Caco-2 (cell line): ENCODE results near the gene SLC36A3. TPM values are rescaled to one million over a fixed set of nuclear protein-coding genes. Genes with fewer than 3 reads are reported as not detected.

Experiments used
- BruUV-seq: library from RNA; stranded (reverse); fragments of 400-500 nt; replicated peaks from 2 replicates; lab custom pipeline; 2021; lab: Mats Ljungman, UMichigan
- CTCF ChIA-PET: fragments of 300-600 bp; sonication (Branson Sonifier 250); formaldehyde crosslinking; loops from one replicate; lab custom pipeline; 2022; ENCODE audit warnings: antibody characterized with exemption; lab: Charles Lee
- POLR2A ChIA-PET: fragments of 300-600 bp; sonication (Branson Sonifier 250); formaldehyde crosslinking; loops from one replicate; lab custom pipeline; 2022; ENCODE audit warnings: antibody characterized with exemption; lab: Charles Lee
- DNase-seq, 2 experiments: peaks; one replicate each; pipeline versions ENCODE4 v3.0.0 to v3.0.0-alpha.2; 2020 to 2022
- H3K27me3 ChIP-seq: replicated peaks from 2 replicates; pipeline ENCODE4 v1.6.0; 2011; ENCODE audit warnings: low read length; ENCODE audit not compliant: control insufficient read depth, insufficient read depth
- H3K36me3 ChIP-seq: 2 replicates; pipeline ENCODE4 v1.5.1; 2011; ENCODE audit warnings: low read length; ENCODE audit not compliant: control insufficient read depth, insufficient read depth
- H3K4me1 ChIP-seq: fragments of 250-450 bp; sonication (Bioruptor Pico); 2 replicates; pipeline ENCODE4 v1.5.1; 2020; ENCODE audit warnings: mild to moderate bottlenecking
- H3K4me3 ChIP-seq: 2 replicates; pipeline ENCODE4 v1.5.1; 2011; ENCODE audit warnings: low read depth, mild to moderate bottlenecking, control low read depth, low read length
- H3K9me3 ChIP-seq: fragments of 250-450 bp; sonication (Bioruptor Pico); 2 replicates; pipeline ENCODE4 v1.5.1; 2020; ENCODE audit warnings: mild to moderate bottlenecking, moderate library complexity
- H3K27ac Mint-ChIP-seq: one replicate; pipeline ENCODE4 v1.8.0; 2022; ENCODE audit warnings: mixed read lengths; ENCODE audit not compliant: unreplicated experiment
- H3K27me3 Mint-ChIP-seq: one replicate; pipeline ENCODE4 v1.8.0; 2022; ENCODE audit warnings: mixed read lengths; ENCODE audit not compliant: insufficient read depth, unreplicated experiment
- H3K36me3 Mint-ChIP-seq: one replicate; pipeline ENCODE4 v1.8.0; 2022; ENCODE audit warnings: mild to moderate bottlenecking, mixed read lengths; ENCODE audit not compliant: insufficient read depth, unreplicated experiment
- H3K4me1 Mint-ChIP-seq: one replicate; pipeline ENCODE4 v1.8.0; 2022; ENCODE audit warnings: low read depth, mixed read lengths; ENCODE audit not compliant: unreplicated experiment
- H3K4me3 Mint-ChIP-seq: one replicate; pipeline ENCODE4 v1.8.0; 2022; ENCODE audit warnings: mild to moderate bottlenecking, moderate library complexity, mixed read lengths; ENCODE audit not compliant: unreplicated experiment
- H3K9me3 Mint-ChIP-seq: one replicate; pipeline ENCODE4 v1.8.0; 2022; ENCODE audit warnings: mixed read lengths; ENCODE audit not compliant: unreplicated experiment
- intact Hi-C: fragments of 100-400 bp; cut with micrococcal nuclease; formaldehyde crosslinking; loops from one replicate; pipeline ENCODE4 v1.10.0; 2022; ENCODE audit not compliant: unreplicated experiment
- total RNA-seq: library from RNA; stranded (reverse); gene quantifications from 2 replicates; pipeline ENCODE4 v1.2.3, GENCODE V29; 2022
- TF ChIP-seq, protein P1 (sequence below), 2 experiments: fragments of 200-600 bp in 1 of 2; IDR thresholded peaks; 1 replicate in 1 of 2; 2 replicates in 1 of 2; pipeline versions ENCODE4 v1.5.1 to v1.8.0; 2011 to 2022; ENCODE audit warnings: antibody characterized with exemption in 1 of 2, control low read depth in 1 of 2, inconsistent platforms in 1 of 2, low read depth in 1 of 2, low read length in 1 of 2, mild to moderate bottlenecking in 1 of 2, moderate library complexity in 1 of 2; ENCODE audit not compliant: insufficient read depth in 1 of 2, severe bottlenecking in 1 of 2, unreplicated experiment in 1 of 2

Gene SLC36A3
- total RNA-seq, 1 experiment from 2014 or later, result not detected

DNA sequence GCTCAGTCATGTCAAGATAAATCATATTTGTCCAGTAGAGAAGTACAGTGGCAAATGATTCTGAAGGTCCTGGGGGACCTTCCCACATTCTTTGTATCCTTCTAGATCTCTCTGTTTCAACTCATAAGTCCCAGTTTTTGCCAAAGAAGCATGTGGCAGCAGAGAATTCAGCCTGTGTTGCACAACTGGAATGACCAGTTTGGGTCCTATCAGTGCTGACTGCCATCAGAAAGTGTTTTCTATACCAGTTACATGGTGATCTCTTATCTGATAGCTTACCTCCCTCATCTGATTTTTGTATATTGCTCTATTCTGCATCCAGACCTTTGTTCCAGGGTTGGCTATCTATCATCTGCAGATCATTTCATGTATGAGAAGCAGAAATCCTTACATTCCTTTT is 28.9 kb downstream of the SLC36A3 start:
- CTCF ChIA-PET, result interaction anchor here (1.4 kb wide), 1 partner anchor 9 kb away, joined by 3 read pairs; no protein-coding TSS in a partner anchor
- Mint-ChIP-seq H3K27me3 (no peaks in the 10 kb centered on the region), H3K36me3 (no peaks in the 10 kb centered on the region), H3K9me3 (no peaks in the 10 kb centered on the region), H3K4me1 (peaks cover 7% of the 10 kb centered on the region), H3K27ac (peak overlapping the region; percentile 29), H3K4me3 (no peak overlapping the region)
- peak in 1 of 2 experiments; percentile 52 for DNase-seq
- Histone ChIP-seq H3K36me3 (no peaks in the 10 kb centered on the region), H3K4me1 (peaks cover 21% of the 10 kb centered on the region), H3K9me3 (no peaks in the 10 kb centered on the region), H3K27me3 (no peaks in the 10 kb centered on the region), H3K4me3 (no peak overlapping the region)
- POLR2A ChIA-PET, result interaction anchor here (1.6 kb wide), 1 partner anchor 22 kb away, joined by 5 read pairs; the partner anchor contains the start of gene GM2A
- BruUV-seq, result no TSS peak
- TF ChIP-seq, protein P1, sequence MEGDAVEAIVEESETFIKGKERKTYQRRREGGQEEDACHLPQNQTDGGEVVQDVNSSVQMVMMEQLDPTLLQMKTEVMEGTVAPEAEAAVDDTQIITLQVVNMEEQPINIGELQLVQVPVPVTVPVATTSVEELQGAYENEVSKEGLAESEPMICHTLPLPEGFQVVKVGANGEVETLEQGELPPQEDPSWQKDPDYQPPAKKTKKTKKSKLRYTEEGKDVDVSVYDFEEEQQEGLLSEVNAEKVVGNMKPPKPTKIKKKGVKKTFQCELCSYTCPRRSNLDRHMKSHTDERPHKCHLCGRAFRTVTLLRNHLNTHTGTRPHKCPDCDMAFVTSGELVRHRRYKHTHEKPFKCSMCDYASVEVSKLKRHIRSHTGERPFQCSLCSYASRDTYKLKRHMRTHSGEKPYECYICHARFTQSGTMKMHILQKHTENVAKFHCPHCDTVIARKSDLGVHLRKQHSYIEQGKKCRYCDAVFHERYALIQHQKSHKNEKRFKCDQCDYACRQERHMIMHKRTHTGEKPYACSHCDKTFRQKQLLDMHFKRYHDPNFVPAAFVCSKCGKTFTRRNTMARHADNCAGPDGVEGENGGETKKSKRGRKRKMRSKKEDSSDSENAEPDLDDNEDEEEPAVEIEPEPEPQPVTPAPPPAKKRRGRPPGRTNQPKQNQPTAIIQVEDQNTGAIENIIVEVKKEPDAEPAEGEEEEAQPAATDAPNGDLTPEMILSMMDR (IDR thresholded peaks at IDR 0.05; ENCODE audit: insufficient read depth in 1 of 2, low read depth in 1 of 2, low read length in 1 of 2, severe bottlenecking in 1 of 2, unreplicated experiment in 1 of 2), result no peak
- intact Hi-C loops, result no loop called here

DNA sequence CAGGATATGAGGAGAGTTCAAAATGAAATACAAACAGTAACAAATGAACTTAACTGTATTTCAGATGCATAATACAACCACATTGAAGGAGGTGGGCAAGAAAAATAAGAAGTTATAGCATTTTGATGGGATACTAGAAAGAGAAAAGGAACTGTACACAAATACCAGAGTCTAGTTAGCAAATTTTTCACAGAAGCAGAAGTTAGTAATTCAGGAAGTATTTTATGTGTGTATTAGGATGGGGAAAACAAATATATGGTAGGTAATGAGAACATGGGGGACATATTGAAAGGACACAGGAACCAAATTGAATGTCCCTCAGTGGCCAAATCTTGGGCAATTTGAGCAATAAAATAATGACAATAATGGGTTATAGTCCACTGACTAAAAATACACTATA is 32.2 kb downstream of the SLC36A3 start:
- Histone ChIP-seq H3K27me3 (no peaks in the 10 kb centered on the region), H3K9me3 (no peaks in the 10 kb centered on the region), H3K4me3 (no peak overlapping the region), H3K4me1 (peaks cover 21% of the 10 kb centered on the region), H3K36me3 (no peaks in the 10 kb centered on the region)
- DNase-seq, result no peak
- POLR2A ChIA-PET, result no interaction called here
- Mint-ChIP-seq H3K9me3 (no peaks in the 10 kb centered on the region), H3K4me3 (no peak overlapping the region), H3K4me1 (peaks cover 7% of the 10 kb centered on the region), H3K27ac (no peak overlapping the region), H3K27me3 (no peaks in the 10 kb centered on the region), H3K36me3 (peaks cover 5% of the 10 kb centered on the region)
- TF ChIP-seq, protein P1 (IDR thresholded peaks at IDR 0.05; ENCODE audit: insufficient read depth in 1 of 2, low read depth in 1 of 2, low read length in 1 of 2, severe bottlenecking in 1 of 2, unreplicated experiment in 1 of 2), result no peak
- intact Hi-C loops, result no loop called here
- CTCF ChIA-PET, result no interaction called here
- no TSS peak for BruUV-seq

DNA sequence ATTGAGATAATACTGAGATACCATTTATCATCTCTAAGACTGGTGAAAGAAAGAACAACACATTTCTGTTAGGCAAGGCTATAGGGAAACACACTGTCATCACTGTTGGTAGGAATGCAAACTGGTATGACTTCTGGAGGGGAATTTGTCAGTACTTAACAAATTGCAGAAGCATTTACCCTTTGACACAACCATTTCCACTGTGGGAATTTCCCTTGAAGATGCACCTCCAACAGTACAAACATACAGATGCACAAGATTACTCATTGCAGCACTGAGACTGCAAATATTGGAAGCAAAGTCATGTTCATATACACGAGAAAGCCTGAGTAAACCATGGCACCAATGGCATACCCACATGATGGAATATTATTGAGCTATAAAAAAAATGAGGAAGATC is 33.0 kb downstream of the SLC36A3 start:
- H3K9me3 Mint-ChIP-seq, result no peaks in the 10 kb centered on the region
- Histone ChIP-seq H3K9me3 (no peaks in the 10 kb centered on the region), H3K27me3 (no peaks in the 10 kb centered on the region), H3K36me3 (no peaks in the 10 kb centered on the region), H3K4me1 (peaks cover 21% of the 10 kb centered on the region), H3K4me3 (no peak overlapping the region)
- H3K4me3 Mint-ChIP-seq, result no peak overlapping the region
- ChIA-PET POLR2A (no interaction called here), CTCF (no interaction called here)
- DNase-seq, result no peak
- H3K4me1 Mint-ChIP-seq, result peaks cover 7% of the 10 kb centered on the region
- H3K36me3 Mint-ChIP-seq, result peaks cover 5% of the 10 kb centered on the region
- H3K27me3 Mint-ChIP-seq, result no peaks in the 10 kb centered on the region
- H3K27ac Mint-ChIP-seq, result no peak overlapping the region
- intact Hi-C loops, result no loop called here
- TF ChIP-seq, protein P1 (IDR thresholded peaks at IDR 0.05; ENCODE audit: insufficient read depth in 1 of 2, low read depth in 1 of 2, low read length in 1 of 2, severe bottlenecking in 1 of 2, unreplicated experiment in 1 of 2), result no peak
- BruUV-seq, result no TSS peak
